GM18517 (cell line): ENCODE measurements around the gene ACTBL2.
"Not testable (repeated sequence)": the region's sequence is repeated elsewhere in the genome, so short reads cannot be mapped to it uniquely, and the experiment has no call there.

Source experiments
- ATAC-seq: cut with Tn5 transposase; IDR thresholded peaks from one replicate; pipeline ENCODE4 v1.9.1; 2021; ENCODE audit warnings: mild to moderate bottlenecking, moderate library complexity; ENCODE audit not compliant: unreplicated experiment

ACTBL2 gene

GRCh38 chr5:57494104-57495098, 11.8 kb upstream of the ACTBL2 start:
- no peak for ATAC-seq

- no peak for ATAC-seq
These were observed 10.4 kb upstream of the ACTBL2 start for GRCh38 chr5:57493034-57493433.

DNA sequence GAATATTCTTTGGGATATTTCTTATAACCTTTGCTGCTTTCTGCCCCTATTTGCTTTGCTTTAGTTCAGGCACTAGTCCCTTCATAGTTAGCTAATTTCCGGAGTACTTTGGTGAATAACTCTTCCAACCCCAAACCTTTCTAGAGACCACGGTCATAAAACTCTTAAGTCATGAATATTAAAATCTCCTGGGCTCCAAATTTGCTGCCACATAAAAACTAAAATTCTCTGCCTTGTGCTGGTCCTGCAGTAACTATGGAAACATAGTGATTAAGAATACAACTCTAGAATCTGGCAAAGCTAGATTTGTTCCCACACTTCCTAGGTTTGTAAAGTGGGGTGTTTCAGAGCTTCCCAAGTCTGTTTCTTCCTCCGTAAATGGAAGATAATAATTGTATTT, 10.0 kb upstream of the ACTBL2 start:
- ATAC-seq, result no peak

DNA sequence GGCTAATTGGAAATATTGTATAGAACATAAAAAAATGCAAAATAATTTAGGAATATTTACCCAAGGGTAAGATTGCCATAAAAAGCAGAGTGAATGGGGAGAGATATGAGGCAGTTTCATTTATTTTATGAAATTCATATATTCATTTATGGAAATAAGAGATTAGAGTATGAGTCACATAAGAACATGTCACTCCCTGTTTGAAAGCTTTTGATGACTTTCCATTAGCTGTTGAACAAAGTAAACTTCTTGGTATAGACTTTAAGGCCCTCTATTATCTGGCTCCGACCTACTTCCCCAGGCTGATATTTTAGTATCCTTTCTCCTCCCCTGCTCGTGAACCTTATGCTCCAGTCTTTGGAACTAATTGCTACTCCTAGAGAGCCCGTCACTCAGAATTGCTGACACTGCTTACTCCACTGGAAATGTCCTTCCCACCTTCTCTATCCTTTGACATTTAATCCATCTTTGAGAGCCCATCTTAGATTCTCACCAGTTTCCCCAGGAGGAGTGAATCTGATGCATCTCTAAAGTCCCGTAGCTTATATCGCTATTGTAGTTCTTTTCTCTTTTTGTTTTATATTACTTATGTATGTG, 8.9 kb upstream of the ACTBL2 start:
- ATAC-seq, result no peak

- no peak for ATAC-seq
These were observed 5.8 kb upstream of the ACTBL2 start for GRCh38 chr5:57488215-57488955.

- ATAC-seq, result no peak
These were observed 3.5 kb upstream of the ACTBL2 start for GRCh38 chr5:57486027-57486602.

GRCh38 chr5:57478826-57479225, 3.8 kb downstream of the ACTBL2 start:
- no peak for ATAC-seq

DNA sequence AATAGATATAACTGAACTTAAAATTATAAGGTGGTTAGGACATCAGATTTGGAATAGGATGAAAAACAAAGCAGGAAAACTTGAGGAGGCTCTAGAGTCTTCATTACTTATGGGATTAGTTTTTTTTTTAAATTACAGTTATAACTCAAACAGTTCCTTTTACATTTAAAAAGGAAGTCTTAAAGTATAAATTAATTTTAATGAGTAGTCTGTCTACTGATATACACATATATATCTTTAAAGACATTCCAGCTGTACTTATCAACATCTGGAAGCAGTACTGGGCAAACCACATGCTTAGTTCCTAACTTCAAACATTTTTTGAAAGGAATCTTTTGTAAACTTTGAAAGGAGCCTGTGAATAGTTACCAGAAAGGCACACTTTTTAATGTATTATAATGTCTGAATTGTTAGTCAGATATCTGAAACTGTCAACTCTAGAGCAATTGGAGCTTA, 6.0 kb downstream of the ACTBL2 start:
- no peak for ATAC-seq

GRCh38 chr5:57470339-57470738, 12.3 kb downstream of the ACTBL2 start:
- ATAC-seq, result no peak

DNA sequence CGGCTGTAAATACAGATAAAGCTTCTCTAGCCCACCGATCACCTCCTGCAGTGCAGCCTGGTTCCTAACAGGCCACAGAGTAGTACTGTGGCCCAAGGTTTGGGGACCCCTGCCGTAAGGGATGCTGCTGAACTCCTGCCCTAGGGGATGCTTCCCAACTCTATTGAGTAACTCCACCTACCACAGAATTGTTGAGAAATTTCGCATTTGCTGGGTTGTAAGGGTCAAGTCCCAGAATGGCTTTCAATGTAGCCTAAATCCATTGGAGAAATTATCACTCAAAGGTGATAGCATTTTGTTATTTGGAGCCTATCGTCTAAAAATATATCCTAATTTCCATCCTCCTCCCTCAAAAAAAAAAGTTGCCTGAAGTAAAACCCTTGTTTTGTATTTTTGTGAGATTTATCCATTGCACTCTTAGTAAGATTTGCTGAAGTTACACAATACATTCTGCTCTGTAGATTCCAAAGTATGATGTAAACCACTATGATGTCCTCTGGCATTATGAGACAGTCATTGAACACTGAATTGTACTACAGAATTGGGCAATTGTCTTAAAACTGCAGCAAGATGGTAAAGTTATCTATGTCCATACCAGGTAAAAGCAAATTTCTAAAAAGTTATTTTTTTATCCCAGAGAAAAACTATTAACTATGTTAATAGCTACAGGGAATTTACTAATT, 14.0 kb downstream of the ACTBL2 start:
- ATAC-seq, result no peak

GRCh38 chr5:57466544-57466943, 16.1 kb downstream of the ACTBL2 start:
- ATAC-seq, result no peak

DNA sequence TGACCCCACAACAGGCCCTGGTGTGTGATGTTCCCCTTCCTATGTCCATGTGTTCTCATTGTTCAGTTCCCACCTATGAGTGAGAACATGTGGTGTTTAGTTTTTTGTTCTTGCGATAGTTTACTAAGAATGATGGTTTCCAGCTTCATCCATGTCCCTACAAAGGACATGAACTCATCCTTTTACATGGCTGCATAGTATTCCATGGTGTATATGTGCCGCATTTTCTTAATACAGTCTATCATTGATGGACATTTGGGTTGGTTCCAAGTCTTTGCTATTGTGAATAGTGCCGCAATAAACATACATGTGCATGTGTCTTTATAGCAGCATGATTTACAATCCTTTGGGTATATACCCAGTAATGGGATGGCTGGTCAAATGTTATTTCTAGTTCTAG, 22.6 kb downstream of the ACTBL2 start:
- not testable (repeated sequence) for ATAC-seq

DNA sequence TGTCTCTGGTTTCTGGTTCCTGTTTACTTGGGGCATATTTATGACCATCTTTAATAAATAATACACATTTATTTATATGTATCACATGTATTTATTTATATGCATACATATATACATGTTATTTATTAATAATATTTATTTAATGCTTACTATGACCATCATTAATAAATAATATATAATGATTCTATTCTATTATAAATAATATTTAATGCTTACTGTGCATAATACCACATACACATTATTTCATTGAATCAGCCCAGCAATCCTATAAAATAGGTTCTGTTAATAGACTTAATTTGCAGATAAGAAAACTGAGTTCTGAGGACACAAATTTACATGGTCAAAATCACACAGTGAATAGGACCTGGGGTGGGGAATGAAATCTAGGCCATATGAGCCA, 24.2 kb downstream of the ACTBL2 start:
- no peak for ATAC-seq

- no peak for ATAC-seq
These were observed 26.0 kb downstream of the ACTBL2 start for GRCh38 chr5:57456531-57457135.

DNA sequence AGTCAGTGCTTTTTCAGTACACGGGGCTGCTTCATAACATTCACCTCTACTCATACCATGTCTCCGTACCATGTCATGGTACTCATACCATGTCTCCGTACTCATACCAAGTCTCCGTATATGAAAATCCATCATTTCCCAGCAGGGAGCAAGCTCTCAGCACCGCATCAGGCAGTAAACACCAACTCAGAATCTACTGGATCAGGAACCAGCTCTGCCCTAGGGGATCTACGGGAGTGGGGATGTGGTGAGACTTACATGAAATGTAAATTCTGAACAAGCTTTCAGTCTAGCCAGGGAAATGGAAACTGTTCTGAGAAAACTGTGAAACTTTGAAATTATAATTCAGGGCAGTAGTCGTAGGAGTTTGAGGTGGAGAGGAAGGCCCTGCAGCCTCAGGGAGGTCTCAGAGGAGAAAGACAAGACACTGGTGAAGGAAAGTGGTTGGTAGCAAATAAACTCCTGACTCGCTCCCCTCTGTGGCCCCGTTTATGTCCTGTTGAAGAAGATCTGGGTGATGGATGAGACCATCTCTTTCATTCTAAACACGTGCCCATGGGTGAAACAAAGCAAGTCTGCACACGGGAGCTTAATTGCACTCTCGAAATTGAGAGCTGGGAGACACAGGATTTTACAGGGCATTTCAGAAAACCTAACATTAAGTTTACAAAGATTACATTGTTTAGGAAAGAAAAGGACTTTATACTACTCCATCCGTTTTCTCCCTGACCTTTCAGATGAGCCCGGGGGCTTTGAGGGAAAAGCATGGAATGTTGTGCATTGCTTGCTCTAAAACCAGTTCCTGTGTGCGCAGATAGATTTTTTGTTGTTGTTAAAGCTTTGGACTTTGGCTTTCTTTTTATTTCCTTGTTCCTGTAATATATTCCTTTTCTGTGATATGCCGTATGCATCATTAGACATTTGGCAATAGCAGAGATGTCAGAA, 26.8 kb downstream of the ACTBL2 start:
- no peak for ATAC-seq

- ATAC-seq, result no peak
These were observed 27.7 kb downstream of the ACTBL2 start for GRCh38 chr5:57454896-57455295.

DNA sequence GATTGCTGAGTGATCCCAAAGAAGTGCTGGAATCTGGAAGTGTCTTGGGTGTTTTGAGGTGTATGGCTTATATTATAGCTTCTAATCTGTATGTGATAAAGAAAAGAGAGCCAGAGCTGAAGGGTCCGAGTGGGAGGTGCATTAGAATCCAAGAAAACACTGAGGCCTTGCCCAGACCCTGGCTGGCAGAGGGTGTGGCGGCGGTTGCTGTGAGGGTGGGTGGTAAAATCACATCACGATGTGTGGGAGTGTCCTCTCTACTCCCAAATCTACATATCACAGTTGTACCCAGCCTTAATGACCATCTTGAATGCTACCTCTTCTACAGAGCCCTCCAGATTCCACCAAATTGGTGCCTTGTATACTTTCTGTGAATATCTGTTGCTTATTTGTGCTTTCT, 28.9 kb downstream of the ACTBL2 start:
- ATAC-seq, result no peak

DNA sequence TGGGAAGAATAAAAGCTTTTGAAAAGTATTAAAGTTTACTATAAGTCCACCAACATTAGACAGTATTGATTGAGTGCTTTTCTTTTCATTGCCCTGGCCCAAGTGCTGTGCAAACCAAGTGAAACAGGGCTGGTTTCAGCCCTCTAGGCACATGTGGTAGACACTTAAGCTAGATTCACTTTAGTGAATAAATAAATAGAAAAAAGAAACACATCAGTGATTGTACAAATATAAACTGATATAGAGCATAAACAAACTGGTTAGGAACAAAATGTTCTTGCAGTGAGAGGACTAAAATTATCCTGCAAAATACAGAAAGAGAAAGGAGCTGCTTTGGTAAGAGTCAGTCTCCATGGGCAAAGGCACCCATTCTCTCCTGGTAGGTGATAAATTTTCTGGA, 29.7 kb downstream of the ACTBL2 start:
- ATAC-seq, result no peak
